ENCODE results near the gene EP400. TPM values are rescaled to one million over a fixed set of nuclear protein-coding genes. Genes with fewer than 3 reads are reported as not detected.
A peak's percentile ranks its signal among the peaks of the same experiment; 100 is the strongest.
"Not testable (repeated sequence)": the region's sequence is repeated elsewhere in the genome, so short reads cannot be mapped to it uniquely, and the experiment has no call there.

EP400 gene
- total RNA-seq, 1 donor from 2014 or later, result 51.3 TPM

DNA sequence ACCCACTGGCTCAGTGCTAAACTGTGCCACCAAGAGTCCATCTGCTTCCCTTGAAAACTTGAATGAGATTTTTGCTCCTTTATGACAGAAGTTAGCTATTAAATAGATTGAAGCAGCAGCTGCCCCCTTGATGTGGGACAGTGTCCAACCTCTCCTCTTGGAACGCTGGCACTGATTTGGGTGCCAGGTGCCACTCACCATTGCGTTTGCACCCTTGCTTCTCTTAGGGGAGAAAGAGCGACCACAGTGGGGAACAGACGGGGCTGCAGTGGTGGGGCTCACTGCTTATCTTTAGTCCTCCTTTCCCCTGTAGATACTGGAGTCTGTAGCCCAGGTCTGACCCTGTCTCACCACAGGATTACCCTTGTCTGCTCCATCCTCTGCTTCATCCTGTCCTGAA lies 9.4 kb downstream of the EP400 start:
- H3K4me1 Mint-ChIP-seq (ENCODE audit: unreplicated experiment), result peaks cover 32% of the 10 kb centered on the region
- no peak overlapping the region for H3K4me3 Mint-ChIP-seq (ENCODE audit: unreplicated experiment)
- no peak overlapping the region for H3K27ac Mint-ChIP-seq (ENCODE audit: unreplicated experiment)

DNA sequence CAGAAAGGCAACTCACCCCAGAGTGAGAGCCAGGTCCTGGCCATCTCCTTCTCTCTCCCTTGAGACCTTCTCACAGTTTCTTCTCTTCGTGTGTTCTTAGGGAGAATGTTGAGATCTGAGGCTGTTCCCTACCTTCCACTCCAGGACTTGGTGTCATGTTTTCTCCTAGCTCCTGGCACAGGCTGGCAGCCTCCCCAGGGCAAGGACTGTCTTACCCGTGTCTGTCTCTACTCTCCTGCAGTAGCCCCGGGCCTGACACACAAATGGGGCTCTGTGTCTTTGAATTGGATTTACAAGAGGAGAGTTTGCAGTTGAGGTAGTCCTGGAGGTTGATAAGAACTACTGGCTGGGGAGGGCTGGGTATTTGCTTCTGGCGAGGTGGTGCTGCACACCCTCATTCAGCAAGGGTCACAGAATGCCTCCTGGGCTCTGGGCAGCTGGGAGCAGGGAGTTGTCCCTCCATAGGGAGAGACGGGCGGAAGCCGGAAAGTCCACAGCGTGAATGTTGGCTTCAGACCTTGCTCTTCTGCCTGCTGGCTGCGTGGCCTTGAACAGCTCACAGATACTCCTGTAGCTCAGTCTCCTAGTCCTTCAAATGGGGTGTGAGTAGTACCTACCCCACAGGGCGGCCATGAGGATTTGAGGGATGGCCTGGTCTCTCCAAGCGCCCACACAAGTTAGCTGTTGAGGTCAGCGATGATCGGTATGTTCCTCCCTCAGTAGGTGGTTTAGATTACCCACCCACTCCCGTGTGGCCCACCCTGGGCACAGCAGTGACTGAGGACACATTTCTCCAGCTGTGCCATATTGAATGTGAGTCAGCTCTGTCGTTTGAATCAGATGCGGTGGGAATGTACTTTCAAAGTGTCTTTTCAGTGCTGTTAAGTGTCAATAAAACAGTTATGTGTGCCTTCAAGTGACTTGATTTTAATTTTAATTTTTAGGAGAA lies 10.2 kb downstream of the EP400 start:
- peak; percentile 70 for DNase-seq (ENCODE audit: extremely low spot score, unreplicated experiment)
- TF ChIP-seq, protein P1, sequence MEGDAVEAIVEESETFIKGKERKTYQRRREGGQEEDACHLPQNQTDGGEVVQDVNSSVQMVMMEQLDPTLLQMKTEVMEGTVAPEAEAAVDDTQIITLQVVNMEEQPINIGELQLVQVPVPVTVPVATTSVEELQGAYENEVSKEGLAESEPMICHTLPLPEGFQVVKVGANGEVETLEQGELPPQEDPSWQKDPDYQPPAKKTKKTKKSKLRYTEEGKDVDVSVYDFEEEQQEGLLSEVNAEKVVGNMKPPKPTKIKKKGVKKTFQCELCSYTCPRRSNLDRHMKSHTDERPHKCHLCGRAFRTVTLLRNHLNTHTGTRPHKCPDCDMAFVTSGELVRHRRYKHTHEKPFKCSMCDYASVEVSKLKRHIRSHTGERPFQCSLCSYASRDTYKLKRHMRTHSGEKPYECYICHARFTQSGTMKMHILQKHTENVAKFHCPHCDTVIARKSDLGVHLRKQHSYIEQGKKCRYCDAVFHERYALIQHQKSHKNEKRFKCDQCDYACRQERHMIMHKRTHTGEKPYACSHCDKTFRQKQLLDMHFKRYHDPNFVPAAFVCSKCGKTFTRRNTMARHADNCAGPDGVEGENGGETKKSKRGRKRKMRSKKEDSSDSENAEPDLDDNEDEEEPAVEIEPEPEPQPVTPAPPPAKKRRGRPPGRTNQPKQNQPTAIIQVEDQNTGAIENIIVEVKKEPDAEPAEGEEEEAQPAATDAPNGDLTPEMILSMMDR (IDR thresholded peaks at IDR 0.05), result no peak
- H3K9me3 Mint-ChIP-seq (ENCODE audit: unreplicated experiment), result no peaks in the 10 kb centered on the region
- H3K4me3 Mint-ChIP-seq (ENCODE audit: unreplicated experiment), result no peak overlapping the region
- no peak overlapping the region for H3K27ac Mint-ChIP-seq (ENCODE audit: unreplicated experiment)
- H3K36me3 Mint-ChIP-seq (ENCODE audit: unreplicated experiment), result peaks cover 15% of the 10 kb centered on the region
- peaks cover 35% of the 10 kb centered on the region for H3K4me1 Mint-ChIP-seq (ENCODE audit: unreplicated experiment)
- no peaks in the 10 kb centered on the region for H3K27me3 Mint-ChIP-seq (ENCODE audit: unreplicated experiment)

More for the DNA sequence above, 9.4 kb downstream of the EP400 start:
- peak; percentile 42 for DNase-seq (ENCODE audit: extremely low spot score, unreplicated experiment)
- no peaks in the 10 kb centered on the region for H3K9me3 Mint-ChIP-seq (ENCODE audit: unreplicated experiment)
- no peaks in the 10 kb centered on the region for H3K27me3 Mint-ChIP-seq (ENCODE audit: unreplicated experiment)
- TF ChIP-seq, protein P1 (IDR thresholded peaks at IDR 0.05), result no peak
- peaks cover 15% of the 10 kb centered on the region for H3K36me3 Mint-ChIP-seq (ENCODE audit: unreplicated experiment)

- Mint-ChIP-seq H3K36me3 (ENCODE audit: unreplicated experiment) (peaks cover 15% of the 10 kb centered on the region), H3K4me1 (ENCODE audit: unreplicated experiment) (peaks cover 40% of the 10 kb centered on the region)
- not testable (repeated sequence) for H3K4me3 Mint-ChIP-seq (ENCODE audit: unreplicated experiment); H3K27ac Mint-ChIP-seq (ENCODE audit: unreplicated experiment); H3K27me3 Mint-ChIP-seq (ENCODE audit: unreplicated experiment); H3K9me3 Mint-ChIP-seq (ENCODE audit: unreplicated experiment)
- DNase-seq (ENCODE audit: extremely low spot score, unreplicated experiment), result peak; percentile 60
Measured at GRCh38 chr12:131960590-131961325, 11.0 kb downstream of the EP400 start.

GRCh38 chr12:131961328-131961727 lies 11.6 kb downstream of the EP400 start:
- not testable (repeated sequence) for H3K9me3 Mint-ChIP-seq (ENCODE audit: unreplicated experiment); H3K27ac Mint-ChIP-seq (ENCODE audit: unreplicated experiment); H3K4me3 Mint-ChIP-seq (ENCODE audit: unreplicated experiment); H3K27me3 Mint-ChIP-seq (ENCODE audit: unreplicated experiment); DNase-seq (ENCODE audit: extremely low spot score, unreplicated experiment)
- Mint-ChIP-seq H3K4me1 (ENCODE audit: unreplicated experiment) (peaks cover 34% of the 10 kb centered on the region), H3K36me3 (ENCODE audit: unreplicated experiment) (peaks cover 15% of the 10 kb centered on the region)

- Mint-ChIP-seq H3K4me3 (ENCODE audit: unreplicated experiment) (no peak overlapping the region), H3K9me3 (ENCODE audit: unreplicated experiment) (no peaks in the 10 kb centered on the region), H3K36me3 (ENCODE audit: unreplicated experiment) (peaks cover 15% of the 10 kb centered on the region), H3K4me1 (ENCODE audit: unreplicated experiment) (peaks cover 30% of the 10 kb centered on the region), H3K27ac (ENCODE audit: unreplicated experiment) (no peak overlapping the region), H3K27me3 (ENCODE audit: unreplicated experiment) (no peaks in the 10 kb centered on the region)
- TF ChIP-seq, protein P1 (IDR thresholded peaks at IDR 0.05), result no peak
- peak; percentile 44 for DNase-seq (ENCODE audit: extremely low spot score, unreplicated experiment)
Measured at GRCh38 chr12:131962069-131962468, 12.3 kb downstream of the EP400 start.

- Mint-ChIP-seq H3K36me3 (ENCODE audit: unreplicated experiment) (peaks cover 15% of the 10 kb centered on the region), H3K27ac (ENCODE audit: unreplicated experiment) (no peak overlapping the region), H3K9me3 (ENCODE audit: unreplicated experiment) (no peaks in the 10 kb centered on the region), H3K4me1 (ENCODE audit: unreplicated experiment) (peaks cover 26% of the 10 kb centered on the region), H3K4me3 (ENCODE audit: unreplicated experiment) (no peak overlapping the region), H3K27me3 (ENCODE audit: unreplicated experiment) (no peaks in the 10 kb centered on the region)
- TF ChIP-seq, protein P1 (IDR thresholded peaks at IDR 0.05), result no peak
- no peak for DNase-seq (ENCODE audit: extremely low spot score, unreplicated experiment)
Measured at GRCh38 chr12:131963381-131963780, 13.6 kb downstream of the EP400 start.

Data from osteocyte (in vitro differentiated cells).